Dedifferentiated amniotic fluid mesenchymal stem cell (primary cell): Measurements from ENCODE around the gene RPL27.
"Not testable (repeated sequence)": the region's sequence is repeated elsewhere in the genome, so short reads cannot be mapped to it uniquely, and the experiment has no call there.

ENCODE experiments used
- DNase-seq: peaks from one replicate; pipeline ENCODE4 v3.0.0-alpha.2; 2016; ENCODE audit errors: extremely low spot score

The RPL27 gene

GRCh38 chr17:42993913-42994312 lies 4.3 kb upstream of the RPL27 start:
- DNase-seq, result not testable (repeated sequence)

- DNase-seq, result no peak
These were observed 732 bp upstream of the RPL27 start for GRCh38 chr17:42997390-42997983.

GRCh38 chr17:42999003-42999525 lies 845 bp downstream of the RPL27 start:
- DNase-seq, result no peak

- not testable (repeated sequence) for DNase-seq
These were observed 2.7 kb downstream of the RPL27 start for GRCh38 chr17:43000894-43001293.

GRCh38 chr17:43003542-43004172 lies 5.4 kb downstream of the RPL27 start:
- no peak for DNase-seq

- peak; percentile 61 for DNase-seq
These were observed 8.7 kb downstream of the RPL27 start, which contains the start of gene IFI35 for GRCh38 chr17:43006639-43007551. Gene IFI35 (plus strand): TSS chr17:43006784. CDS start chr17:43006948, 164 bp downstream.

- DNase-seq, result no peak
These were observed 12.6 kb downstream of the RPL27 start for GRCh38 chr17:43010667-43011308.

GRCh38 chr17:43011728-43012472 lies 13.7 kb downstream of the RPL27 start:
- DNase-seq, result no peak

GRCh38 chr17:43013296-43013695 lies 15.1 kb downstream of the RPL27 start:
- no peak for DNase-seq

- no peak for DNase-seq
These were observed 15.9 kb downstream of the RPL27 start for GRCh38 chr17:43014020-43014648.

GRCh38 chr17:43014649-43015542 lies 16.7 kb downstream of the RPL27 start:
- no peak for DNase-seq

- no peak for DNase-seq
These were observed 17.4 kb downstream of the RPL27 start for GRCh38 chr17:43015579-43015978.

GRCh38 chr17:43016216-43016615 lies 18.0 kb downstream of the RPL27 start:
- no peak for DNase-seq

GRCh38 chr17:43018008-43018853 lies 20.0 kb downstream of the RPL27 start:
- DNase-seq, result no peak

- DNase-seq, result no peak
These were observed 20.7 kb downstream of the RPL27 start for GRCh38 chr17:43018932-43019331.

- DNase-seq, result no peak
These were observed 21.2 kb downstream of the RPL27 start for GRCh38 chr17:43019418-43019817.

- no peak for DNase-seq
These were observed 21.9 kb downstream of the RPL27 start for GRCh38 chr17:43020030-43020621.
